ENCODE data around the gene KPNA6.
"Not testable (repeated sequence)": the region's sequence is repeated elsewhere in the genome, so short reads cannot be mapped to it uniquely, and the experiment has no call there.

KPNA6 gene

DNA sequence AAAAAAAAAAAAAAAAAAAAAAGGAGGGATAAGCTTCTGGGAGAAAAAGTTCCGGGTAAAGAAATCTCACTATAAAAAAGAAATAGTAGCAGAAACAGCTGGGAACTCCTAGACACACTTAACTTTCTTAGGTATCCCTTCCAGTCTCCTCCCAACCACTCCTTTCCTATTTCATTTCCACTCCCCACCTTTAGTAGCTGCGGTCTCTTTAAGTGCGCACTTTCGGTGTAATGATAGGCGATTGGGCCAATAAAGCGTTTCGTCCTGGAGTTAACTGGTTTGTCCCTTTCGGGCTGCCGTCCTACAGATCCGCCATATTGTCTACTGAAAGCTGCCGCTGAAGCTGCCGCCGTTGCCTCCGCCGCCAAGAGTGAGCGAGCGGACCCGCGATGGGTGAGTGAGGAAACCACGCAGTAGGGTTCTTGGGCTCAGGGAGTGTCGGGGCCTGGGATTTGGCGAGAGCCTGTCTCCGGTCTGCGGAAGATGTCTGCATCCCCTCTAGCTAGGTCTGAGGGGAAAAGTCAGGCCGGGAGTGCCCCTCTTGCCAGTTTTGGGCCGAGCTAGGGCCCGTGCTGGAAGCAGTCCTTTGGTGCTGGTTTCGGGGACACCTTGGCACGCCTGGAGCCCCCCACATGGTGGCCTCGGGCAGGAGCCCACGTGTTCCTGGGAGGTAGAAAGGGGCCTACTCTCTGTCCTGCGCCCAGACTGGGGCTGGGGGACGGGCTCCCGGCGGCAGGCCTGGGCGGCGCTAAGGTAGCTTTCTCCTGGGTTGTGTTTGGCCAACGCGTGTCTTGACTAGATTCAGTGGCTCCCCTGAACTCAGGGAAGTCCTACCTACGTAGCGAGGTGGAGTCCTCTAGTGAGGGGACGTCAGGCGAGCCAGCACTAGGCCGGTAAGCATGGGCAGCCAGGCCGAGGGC is at the start of gene KPNA6:
Gene KPNA6, plus strand, starts transcription at position 315 of the 920 bp plus-strand sequence. Its CDS starts 75 bp downstream, at position 390.
- peak; percentile 77 to 87 for DNase-seq

DNA sequence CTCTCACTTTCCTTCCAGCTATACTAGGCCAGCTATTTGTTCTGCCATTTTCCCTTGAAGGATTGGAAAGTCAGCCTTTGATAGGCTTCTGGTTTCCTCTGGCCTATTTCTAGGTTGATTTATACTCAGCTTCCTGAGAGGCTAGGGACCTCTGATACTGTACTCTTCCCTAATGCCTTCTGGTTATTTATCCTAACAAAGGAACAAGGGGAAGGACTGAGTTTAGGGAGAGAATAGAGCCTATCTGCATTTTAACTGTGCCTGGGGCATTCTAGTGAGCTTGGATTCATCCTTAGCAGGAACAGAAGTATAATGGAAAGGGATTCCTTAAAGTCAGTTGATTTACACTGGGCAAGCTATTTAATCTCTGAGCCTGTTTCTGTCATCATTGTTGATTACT is 46.9 kb upstream of the KPNA6 start:
- DNase-seq = no peak

DNA sequence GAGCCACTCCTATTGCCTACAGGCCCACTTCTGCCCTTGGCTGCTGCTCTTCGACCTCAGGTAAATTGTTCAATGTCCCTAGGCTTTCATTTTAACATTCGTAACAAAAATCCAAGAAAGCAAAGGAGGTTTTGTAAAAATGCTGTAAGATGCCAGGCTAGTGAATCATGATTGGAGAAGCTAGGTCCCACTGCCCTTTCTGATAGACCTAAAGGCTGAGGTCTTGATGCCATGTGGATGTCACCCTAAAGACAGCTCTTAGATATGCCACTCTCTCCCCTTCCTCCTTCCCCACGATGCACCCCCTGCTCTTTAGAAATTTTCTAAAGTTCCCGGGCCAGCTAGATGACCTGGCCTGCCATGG is 45.0 kb upstream of the KPNA6 start:
- no peak for DNase-seq

DNA sequence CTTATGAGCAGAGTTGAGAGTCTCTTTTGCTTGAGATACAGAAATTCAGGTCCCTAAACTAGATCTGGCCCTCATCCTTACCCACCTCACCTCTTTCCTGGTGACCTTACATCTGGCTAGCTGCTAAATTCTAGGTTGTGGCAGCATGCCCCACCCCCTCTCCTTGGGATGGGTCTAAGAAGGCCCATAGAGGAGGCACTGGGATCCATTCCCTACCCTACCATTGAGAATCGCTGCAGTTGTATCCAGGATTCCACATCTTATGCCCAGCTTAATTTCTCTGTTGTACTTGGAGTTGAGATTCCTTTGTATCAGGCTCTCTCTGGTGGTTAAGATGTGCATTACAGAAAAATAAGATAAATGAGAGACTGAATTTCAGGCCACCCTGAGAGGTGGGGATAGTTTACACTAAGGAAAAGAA is 44.6 kb upstream of the KPNA6 start:
- no peak for DNase-seq

DNA sequence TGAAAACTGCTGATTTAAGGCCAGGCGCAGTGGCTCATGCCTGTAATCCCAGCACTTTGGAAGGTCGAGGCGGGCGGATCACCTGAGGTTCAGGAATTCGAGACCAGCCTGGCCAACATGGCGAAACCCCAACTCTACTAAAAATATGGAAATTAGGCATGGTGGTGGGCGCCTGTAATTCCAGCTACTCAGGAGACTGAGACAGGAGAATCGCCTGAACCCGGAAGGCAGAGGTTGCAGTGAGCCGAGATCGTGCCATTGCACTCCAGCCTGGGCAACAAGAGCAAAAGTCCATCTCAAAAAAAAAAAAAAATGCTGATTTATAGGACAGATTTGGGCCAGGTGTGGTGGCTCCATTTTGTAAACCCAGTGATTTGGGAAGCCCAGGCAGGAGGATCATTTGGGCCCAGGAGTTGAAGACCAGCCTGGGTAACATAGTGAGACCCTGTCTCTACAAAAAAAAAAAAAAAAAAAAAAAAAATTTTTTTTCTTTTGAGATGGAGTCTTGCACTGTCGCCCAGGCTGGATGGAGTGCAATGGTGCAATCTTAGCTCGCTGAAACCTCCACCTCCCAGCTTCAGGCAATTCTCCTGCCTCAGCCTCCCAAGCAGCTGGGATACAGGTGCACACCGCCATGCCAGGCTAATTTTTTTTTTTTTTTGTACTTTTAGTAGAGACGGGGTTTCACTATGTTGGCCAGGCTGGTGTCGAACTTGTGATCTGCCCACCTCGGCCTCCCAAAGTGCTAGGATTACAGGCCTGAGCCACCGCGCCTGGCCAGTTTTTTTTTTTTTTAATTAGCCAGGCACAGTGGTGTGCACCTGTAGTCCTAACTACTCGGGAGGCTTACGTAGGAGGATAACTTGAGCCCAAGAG is 42.0 kb upstream of the KPNA6 start:
- DNase-seq = not testable (repeated sequence)

DNA sequence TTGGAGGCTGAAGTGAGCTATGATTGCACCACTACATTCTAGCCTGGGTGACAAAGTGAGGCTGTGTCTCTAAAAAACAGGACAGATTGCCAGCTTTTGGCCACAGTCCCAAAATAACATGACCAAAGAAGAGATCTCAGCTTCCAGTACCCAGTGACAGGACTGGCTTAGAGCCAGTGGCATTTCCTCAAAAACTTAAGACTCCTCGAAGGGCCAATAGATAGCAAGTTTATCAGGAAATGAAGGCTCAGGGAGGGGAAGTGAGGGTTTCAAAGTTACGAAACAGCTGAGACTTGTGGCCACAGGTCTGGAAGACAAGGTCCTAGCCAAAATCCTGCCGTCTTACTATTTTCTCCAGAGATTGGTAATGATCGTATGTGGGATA is 41.4 kb upstream of the KPNA6 start:
- no peak for DNase-seq

DNA sequence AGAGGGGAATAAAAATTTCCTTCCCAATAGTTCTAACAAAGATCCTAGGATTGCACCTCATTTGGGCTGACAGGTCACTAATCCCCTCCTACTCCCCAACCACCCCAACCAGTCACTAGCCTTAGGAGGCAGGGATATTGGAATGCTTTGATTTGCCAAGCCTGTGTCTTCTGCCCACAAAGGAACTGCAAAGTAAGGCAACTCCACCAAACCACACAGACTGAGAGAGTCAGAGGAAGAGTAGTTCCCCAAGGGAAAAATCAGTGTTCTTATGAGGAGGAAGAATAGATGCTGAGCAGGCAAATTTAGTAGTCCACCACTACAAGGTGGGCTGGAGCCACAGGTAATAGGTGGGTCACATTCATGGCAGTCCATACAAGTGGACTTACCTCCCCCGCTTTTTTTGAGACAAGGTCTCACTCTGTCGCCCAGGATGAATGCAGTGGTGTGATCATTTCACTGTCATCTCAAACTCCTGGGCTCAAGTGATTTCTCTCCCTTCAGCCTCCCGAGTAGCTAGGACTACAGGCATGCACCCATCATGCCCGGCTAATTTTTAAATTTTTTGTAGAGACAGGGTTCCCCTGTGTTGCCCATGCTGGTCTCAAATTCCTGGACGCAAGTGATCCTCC is 38.8 kb upstream of the KPNA6 start:
- DNase-seq = no peak

DNA sequence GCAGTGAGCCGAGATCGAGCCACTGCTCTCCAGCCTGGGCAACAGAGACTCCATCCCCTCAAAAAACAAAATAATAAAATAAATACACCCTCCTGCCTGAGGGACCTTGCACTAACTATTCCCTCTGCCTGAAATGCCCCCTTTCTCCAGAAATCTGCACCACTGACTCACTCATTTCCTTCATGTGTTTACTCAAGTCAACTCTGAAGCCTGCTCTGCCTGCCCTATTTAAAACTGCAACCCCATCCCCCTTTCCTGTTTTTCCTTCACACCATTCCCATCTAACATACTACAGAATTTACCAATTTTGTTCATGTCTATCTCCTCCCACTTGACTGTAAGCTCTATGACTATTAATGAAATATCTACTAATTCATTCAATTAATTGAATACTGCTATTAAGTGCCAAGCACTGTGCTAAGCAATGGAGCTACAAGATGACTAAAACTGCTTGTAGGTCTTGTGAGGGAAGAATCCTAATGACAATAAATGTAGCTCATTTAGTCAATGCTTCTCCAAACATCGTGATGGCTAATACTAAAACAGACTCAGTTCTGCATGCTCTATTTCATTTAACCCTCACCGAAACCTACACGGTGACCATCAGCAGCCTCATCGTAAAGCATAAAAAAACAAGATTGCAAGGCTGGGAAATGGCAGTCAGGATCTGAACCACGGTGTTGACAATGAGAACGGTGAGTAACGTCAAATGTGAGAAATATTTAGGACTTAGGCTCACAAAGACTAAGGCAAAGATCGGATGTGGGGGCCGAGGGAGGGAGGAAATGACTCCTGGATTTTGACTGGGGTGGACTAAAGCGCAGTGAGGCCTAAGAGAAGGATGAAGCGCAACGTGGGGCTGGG is 35.9 kb upstream of the KPNA6 start:
- DNase-seq = no peak

DNA sequence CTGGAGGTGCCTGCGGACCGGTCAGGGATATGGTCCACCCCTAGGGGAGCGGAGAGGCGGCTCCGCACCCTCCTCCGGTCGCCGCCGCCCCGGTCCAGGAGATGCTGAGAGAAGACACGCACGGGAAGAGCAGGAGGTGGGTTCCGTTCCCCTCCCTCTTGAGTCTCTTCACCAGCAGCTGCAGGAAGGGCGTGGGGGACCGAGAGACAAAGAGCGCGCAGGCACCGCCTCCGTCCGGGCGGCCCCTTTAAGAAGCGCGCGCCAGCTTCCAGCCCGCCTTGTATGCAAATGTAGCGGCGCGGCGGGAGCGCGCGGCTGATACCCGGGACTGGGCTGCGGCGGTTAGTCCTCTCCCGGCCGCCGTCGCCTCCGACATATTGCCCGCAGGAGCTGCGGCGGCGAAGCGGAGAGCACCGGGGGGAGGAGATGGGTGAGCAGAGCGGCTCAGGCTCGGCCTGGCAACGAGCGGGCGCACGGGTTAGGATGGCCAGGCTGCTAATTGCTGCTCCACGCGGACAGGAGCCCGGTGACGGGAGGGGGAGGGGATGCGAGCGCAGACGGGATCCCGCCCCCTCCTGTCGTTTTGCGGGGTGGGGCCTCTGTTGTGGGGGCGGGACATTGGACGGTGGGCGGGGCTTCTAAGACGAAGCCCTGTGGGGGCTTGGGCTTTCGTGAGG is 35.1 kb upstream of the KPNA6 start, which contains the start of gene TMEM39B:
Gene TMEM39B, plus strand, starts transcription at position 318 of the 677 bp plus-strand sequence. Its CDS starts 109 bp downstream, at position 427.
- peak; percentile 90 to 92 for DNase-seq

DNA sequence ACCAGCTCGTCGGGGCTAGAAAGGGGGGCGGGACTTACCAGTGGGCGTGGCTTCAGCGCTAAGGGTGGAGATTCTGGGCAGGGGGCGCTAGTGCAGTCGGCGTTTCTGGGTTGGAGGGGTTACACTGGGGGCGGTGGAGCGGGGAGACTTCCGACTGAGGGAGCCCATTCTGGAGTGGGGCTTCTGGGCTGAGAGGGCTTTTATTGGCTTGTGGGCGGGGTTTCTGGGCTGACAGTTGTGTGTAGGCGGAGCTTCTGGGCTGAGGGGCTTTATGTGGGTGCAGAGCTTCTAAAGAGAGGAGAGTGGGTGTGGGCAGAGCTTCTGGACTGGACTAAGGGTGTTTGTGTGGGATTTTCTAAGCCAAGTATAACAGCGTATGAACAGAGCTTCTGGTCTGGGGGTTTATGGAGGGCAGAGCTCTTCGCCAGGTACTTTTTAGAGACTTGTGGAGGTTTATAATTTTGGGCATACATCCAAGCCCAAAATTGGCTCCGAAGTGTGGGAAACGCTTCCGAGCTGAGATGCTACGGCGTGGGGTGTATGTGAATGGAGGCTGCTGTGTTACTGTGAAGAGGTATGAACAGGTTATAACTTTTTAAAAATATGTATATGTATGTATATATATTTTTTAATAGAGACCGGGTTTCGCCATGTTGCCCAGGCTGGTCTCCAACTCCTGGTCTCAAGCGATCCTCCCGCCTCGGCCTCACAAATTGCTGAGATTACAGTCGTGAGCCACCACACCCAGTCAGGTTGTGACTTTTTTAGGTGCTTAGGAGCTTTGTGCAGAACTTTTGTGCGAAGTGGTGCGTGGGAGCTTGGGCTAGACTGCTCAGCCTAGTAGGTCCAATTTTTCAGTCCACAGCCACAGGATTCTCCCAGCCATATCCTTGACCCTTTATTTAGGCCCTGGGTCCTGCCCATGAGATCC is 34.3 kb upstream of the KPNA6 start:
- DNase-seq = no peak

DNA sequence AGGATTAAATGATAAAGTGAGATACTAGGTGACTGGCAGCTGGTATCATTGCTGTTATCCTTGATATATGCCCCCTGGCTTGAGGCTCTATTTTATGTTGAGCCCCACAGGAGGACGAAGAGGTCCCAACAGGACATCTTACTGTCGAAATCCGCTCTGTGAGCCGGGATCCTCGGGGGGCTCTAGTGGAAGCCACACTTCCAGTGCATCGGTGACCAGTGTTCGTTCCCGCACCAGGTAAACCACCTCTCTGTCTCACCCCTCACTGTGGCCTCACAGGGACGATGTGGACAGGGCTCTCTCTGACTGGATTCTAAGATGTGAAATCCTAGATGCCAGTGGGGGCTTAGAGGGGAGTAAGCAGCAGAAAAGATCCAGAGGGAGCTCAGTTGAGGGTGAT is 33.0 kb upstream of the KPNA6 start:
- no peak for DNase-seq

DNA sequence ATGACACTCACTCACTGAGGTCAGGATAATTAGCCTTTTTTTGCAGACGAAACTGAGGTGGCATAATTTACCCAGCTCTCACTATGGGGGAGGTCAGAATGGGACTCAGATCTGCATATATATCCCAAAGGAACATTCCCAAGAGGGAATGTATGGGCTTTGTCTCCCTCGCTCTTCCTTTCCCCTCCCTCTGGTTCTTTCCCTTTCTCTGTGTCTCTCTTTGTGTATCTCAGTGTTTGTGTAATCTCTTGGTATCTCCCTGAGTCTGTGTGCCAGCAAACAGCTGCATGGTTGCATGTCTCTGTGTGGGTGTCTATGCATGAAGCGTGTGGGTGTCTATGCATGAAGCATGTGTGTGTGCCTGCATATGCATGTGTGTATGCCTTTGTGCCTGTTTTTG is 30.4 kb upstream of the KPNA6 start:
- DNase-seq = no peak

DNA sequence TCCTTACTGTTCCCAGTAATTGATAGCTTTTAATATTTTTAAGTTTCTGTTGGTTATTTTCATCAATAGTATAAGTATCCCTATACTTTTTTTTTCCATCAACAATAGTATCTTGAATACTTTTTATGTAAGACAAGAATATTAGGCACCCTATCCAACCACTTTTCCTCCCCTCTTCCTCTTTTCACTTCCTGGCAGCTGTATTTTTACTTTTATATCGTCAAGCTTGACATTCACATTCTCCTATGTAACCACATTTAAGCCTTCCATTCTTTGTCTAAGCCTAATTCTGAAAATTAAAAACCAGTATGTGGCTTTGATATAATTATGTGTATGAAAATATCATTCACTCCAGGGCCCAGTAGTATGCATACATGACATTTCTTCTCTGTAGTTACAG is 25.8 kb upstream of the KPNA6 start:
- no peak for DNase-seq

DNA sequence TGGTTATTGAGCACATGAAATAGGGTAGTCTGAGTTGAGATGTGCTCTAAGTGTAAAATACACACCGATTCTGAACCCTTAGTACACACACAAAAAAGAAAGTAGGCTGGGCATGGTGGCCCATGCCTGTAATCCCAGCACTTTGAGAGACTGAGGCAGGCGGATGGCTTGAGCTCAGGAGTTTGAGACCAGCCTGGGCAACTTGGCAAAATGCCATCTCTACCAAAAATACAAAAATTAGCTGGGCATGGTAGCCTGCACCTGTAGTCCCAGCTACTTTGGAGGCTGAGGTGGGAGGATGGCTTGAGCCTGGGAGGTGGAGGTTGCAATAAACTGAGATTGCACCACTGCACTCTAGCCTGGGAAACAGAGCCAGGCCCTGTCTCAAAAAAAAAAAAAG is 21.5 kb upstream of the KPNA6 start:
- not testable (repeated sequence) for DNase-seq

DNA sequence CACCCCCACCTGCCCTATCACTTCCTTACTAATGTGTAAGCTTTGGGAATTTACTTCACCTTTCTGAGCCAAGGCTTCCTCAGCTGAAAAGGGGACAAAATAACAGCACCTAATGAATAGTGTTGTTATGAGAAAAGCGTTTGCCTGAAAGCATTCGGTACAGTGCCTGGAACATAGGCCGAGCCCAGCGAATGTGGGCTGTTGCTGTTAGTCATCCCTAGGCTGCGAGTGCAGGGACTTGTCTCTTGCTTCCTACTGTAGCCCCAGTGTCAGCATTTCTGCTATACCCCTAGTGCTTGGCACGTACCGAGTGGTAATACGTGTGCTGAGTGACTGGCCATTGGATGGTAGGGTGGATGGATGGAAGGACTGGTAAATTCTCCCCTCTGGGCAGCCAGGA is 16.7 kb upstream of the KPNA6 start:
- no peak for DNase-seq

DNA sequence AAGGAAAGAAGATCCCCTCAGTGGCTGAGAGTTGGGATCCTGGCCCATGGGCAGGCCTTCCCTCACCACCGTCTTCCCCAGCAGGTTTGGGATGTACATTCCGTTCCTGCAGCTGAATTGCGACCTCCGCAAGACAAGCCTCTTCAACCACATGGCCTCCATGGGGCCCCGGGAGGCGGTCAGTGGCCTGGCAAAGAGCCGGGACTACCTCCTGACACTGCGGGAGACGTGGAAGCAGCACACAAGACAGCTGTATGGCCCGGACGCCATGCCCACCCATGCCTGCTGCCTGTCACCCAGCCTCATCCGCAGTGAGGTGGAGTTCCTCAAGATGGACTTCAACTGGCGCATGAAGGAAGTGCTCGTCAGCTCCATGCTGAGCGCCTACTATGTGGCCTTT is 16.3 kb upstream of the KPNA6 start:
- no peak for DNase-seq

DNA sequence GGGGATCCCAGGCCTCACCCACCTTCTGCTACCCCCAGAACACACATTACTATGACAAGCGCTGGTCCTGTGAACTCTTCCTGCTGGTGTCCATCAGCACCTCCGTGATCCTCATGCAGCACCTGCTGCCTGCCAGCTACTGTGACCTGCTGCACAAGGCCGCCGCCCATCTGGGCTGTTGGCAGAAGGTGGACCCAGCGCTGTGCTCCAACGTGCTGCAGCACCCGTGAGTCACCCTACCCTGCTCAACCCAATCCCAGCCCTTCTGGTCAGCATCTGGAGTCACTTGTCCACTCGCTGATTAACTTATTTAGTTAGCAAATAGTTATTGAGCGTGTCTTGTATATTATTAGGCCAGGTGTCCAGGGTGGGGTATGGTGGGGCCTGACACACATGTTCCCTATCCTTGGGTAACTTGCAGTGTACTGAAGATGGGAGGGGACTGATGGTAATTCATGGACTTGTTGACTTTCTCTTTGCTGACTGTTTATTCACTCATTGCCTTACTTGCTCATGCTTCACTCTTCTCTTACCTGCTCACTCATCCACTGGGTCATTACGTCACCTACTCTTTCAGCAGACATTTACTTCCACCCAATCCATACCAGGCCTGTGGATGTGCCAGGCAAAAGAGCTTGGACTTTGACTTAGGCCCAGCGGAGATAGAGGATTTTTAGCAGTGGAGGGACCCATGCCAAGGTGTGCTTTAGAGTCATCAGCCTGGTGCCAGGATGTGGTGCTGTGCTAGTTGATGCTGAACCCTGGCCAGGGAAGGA is 12.9 kb upstream of the KPNA6 start:
- DNase-seq = no peak

DNA sequence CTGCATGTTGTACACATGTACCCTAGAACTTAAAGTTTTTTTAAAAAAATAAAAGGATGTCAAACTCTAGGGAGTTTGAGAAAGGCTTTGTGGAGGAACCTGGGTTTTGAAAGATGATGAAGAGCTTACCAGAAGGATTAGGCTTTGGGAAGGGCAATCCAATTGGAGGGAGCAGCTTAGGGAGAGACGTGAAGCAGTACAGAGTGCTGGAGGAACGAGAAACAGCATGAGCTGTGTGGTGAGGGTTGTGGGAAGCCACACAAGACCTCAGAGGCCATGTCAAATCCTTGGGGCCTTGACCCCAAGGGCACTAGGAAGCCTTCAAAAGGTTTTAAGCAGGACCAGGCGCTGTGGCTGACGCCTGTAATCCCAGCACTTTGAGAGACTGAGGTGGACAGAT is 8.4 kb upstream of the KPNA6 start:
- DNase-seq = no peak

DNA sequence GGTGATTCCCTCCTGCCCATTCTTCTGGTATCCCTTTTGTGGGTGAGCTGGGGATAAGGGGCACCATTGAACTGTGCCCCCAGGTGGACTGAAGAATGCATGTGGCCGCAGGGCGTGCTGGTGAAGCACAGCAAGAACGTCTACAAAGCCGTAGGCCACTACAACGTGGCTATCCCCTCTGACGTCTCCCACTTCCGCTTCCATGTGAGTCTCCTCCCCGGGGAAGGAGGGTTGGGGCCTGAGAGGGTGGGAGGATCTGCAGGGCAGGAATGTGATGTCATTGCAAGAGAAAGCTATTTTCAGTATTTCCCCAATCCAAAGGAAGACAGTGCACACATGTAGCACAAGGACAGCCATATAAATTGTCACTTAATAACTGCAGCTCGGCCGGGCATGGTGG is 7.5 kb upstream of the KPNA6 start:
- DNase-seq = no peak

All from stimulated activated CD4-positive, alpha-beta T cell treated with anti-CD3 and anti-CD28 coated beads, Interleukin-4, amount 100 ng/mL, for 4 hours (primary cell).